KMS-11 (cell line): Measurements from ENCODE around the gene CAND2.
"Not testable (repeated sequence)": the region's sequence is repeated elsewhere in the genome, so short reads cannot be mapped to it uniquely, and the experiment has no call there.

Experiments used
- H2AFZ ChIP-seq: fragments of 200-600 bp; sonication (generic); 2 replicates; pipeline ENCODE4 v1.6.1; 2016; ENCODE audit warnings: antibody characterized with exemption, mixed run types, low read depth
- H3K27ac ChIP-seq: fragments of 200-600 bp; sonication (generic); 2 replicates; pipeline ENCODE4 v1.6.1; 2016; ENCODE audit warnings: mild to moderate bottlenecking, mixed run types
- H3K27me3 ChIP-seq: fragments of 200-600 bp; sonication (generic); 2 replicates; pipeline ENCODE4 v1.6.1; 2017; ENCODE audit warnings: mild to moderate bottlenecking, low read depth, mixed run types, moderate library complexity; ENCODE audit not compliant: insufficient read depth
- H3K36me3 ChIP-seq: fragments of 200-600 bp; sonication (generic); 2 replicates; pipeline ENCODE4 v1.6.1; 2017; ENCODE audit warnings: mild to moderate bottlenecking, mixed run types; ENCODE audit not compliant: insufficient read depth
- H3K4me1 ChIP-seq: fragments of 200-600 bp; sonication (generic); 2 replicates; pipeline ENCODE4 v1.6.1; 2016; ENCODE audit warnings: mild to moderate bottlenecking, low read depth, mixed run types; ENCODE audit not compliant: poor library complexity, severe bottlenecking
- H3K4me2 ChIP-seq: fragments of 200-600 bp; sonication (generic); 2 replicates; pipeline ENCODE4 v1.7.0; 2016; ENCODE audit warnings: mild to moderate bottlenecking, mixed run types
- H3K4me3 ChIP-seq: fragments of 200-600 bp; sonication (generic); IDR thresholded peaks from 2 replicates; pipeline ENCODE4 v1.6.1; 2017; ENCODE audit warnings: low read depth, low read length, mixed read lengths; ENCODE audit not compliant: insufficient read depth
- H3K79me2 ChIP-seq: fragments of 200-600 bp; sonication (generic); 2 replicates; pipeline ENCODE4 v1.6.1; 2016; ENCODE audit warnings: low read depth, mixed run types; ENCODE audit not compliant: insufficient read depth
- H3K9ac ChIP-seq: fragments of 200-600 bp; sonication (generic); 2 replicates; pipeline ENCODE4 v1.6.1; 2016; ENCODE audit warnings: mild to moderate bottlenecking, mixed run types
- H4K20me1 ChIP-seq: fragments of 200-600 bp; sonication (generic); 2 replicates; pipeline ENCODE4 v1.6.1; 2016; ENCODE audit warnings: mild to moderate bottlenecking, mixed run types; ENCODE audit not compliant: insufficient read depth
- CTCF ChIP-seq: fragments of 200-600 bp; sonication (generic); conservative IDR thresholded peaks from 2 replicates; pipeline ENCODE4 v1.6.1; 2017; ENCODE audit warnings: low read depth, mild to moderate bottlenecking, antibody characterized with exemption, low read length, moderate library complexity, mixed read lengths

The CAND2 gene

GRCh38 chr3:12845811-12846210, 49.3 kb downstream of the CAND2 start:
- no peak overlapping the region for H3K4me3 ChIP-seq
- no peaks in the 10 kb centered on the region for H3K36me3 ChIP-seq
- TF ChIP-seq CTCF: no peak
- H3K79me2 ChIP-seq: peaks cover 6% of the 10 kb centered on the region
- H3K27ac ChIP-seq: no peak overlapping the region
- H3K4me2 ChIP-seq: no peak overlapping the region
- H4K20me1 ChIP-seq: no peaks in the 10 kb centered on the region
- no peak overlapping the region for H3K9ac ChIP-seq
- no peak overlapping the region for H2AFZ ChIP-seq
- H3K27me3 ChIP-seq: no peaks in the 10 kb centered on the region
- H3K4me1 ChIP-seq: peaks cover 4% of the 10 kb centered on the region

GRCh38 chr3:12852201-12852600, 55.7 kb downstream of the CAND2 start:
- Histone ChIP-seq H3K4me3 (no peak overlapping the region), H2AFZ (no peak overlapping the region), H3K36me3 (no peaks in the 10 kb centered on the region), H4K20me1 (no peaks in the 10 kb centered on the region), H3K27me3 (no peaks in the 10 kb centered on the region), H3K9ac (no peak overlapping the region), H3K79me2 (no peaks in the 10 kb centered on the region), H3K27ac (no peak overlapping the region), H3K4me1 (no peaks in the 10 kb centered on the region), H3K4me2 (no peak overlapping the region)
- no peak for TF ChIP-seq CTCF

- H3K27ac ChIP-seq, H3K27me3 ChIP-seq, H2AFZ ChIP-seq, H3K79me2 ChIP-seq, H4K20me1 ChIP-seq, H3K36me3 ChIP-seq, H3K4me2 ChIP-seq, H3K4me1 ChIP-seq, H3K4me3 ChIP-seq, H3K9ac ChIP-seq: not testable (repeated sequence)
Observed at GRCh38 chr3:12853847-12854246, 57.4 kb downstream of the CAND2 start.

GRCh38 chr3:12854565-12854964, 58.1 kb downstream of the CAND2 start:
- Histone ChIP-seq H3K79me2 (no peaks in the 10 kb centered on the region), H3K27me3 (no peaks in the 10 kb centered on the region), H3K36me3 (no peaks in the 10 kb centered on the region), H4K20me1 (no peaks in the 10 kb centered on the region), H3K4me1 (no peaks in the 10 kb centered on the region), H2AFZ (no peak overlapping the region), H3K4me3 (no peak overlapping the region), H3K27ac (no peak overlapping the region), H3K4me2 (no peak overlapping the region), H3K9ac (no peak overlapping the region)
- TF ChIP-seq CTCF: no peak

- no peaks in the 10 kb centered on the region for H4K20me1 ChIP-seq
- no peak for TF ChIP-seq CTCF
- no peak overlapping the region for H3K9ac ChIP-seq
- H2AFZ ChIP-seq: no peak overlapping the region
- H3K27ac ChIP-seq: no peak overlapping the region
- no peak overlapping the region for H3K4me2 ChIP-seq
- H3K79me2 ChIP-seq: no peaks in the 10 kb centered on the region
- H3K4me1 ChIP-seq: no peaks in the 10 kb centered on the region
- no peak overlapping the region for H3K4me3 ChIP-seq
- no peaks in the 10 kb centered on the region for H3K27me3 ChIP-seq
- no peaks in the 10 kb centered on the region for H3K36me3 ChIP-seq
Observed at GRCh38 chr3:12856626-12857025, 60.1 kb downstream of the CAND2 start.
